ENCODE results near the gene KLHDC9. TPM values are rescaled to one million over a fixed set of nuclear protein-coding genes. Genes with fewer than 3 reads are reported as not detected.

Gene KLHDC9
- total RNA-seq, 2 experiments from 2014 or later = 0.38 to 0.53 TPM

DNA sequence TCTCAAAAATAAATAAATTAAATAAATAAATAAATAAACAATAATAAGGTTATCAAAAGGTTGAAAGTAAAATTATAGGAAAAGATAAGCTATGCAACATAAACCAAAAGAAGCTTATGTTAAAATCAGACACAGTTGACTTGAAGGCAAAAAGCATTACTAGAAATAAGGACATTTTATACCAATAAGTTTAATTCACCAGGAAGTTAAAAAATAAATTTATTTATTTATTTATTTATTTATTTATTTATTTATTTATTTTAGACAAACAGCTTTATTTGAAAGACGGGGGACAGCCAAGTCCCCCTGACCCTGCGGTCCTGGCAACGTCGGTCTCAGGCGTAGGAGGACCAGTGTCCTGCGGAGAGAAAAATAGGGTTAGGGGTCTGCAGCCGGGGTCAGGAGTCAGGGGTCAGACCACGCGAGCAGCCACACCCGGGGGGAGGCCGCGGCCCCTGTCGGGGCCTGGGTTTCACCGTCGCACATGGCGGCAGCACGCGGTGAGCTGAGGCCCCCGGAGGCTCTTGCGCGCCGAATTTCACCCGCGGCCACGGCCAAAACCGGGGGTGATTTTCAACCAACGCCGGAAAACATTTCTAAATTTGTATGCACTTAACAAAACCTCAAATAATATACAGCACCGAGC, 42.7 kb downstream of the KLHDC9 start:
- ChIA-PET POLR2A (interaction anchor here (1.0 kb wide), 1 partner anchor 24 kb away, joined by 3 read pairs; no protein-coding TSS in a partner anchor), CTCF (interaction anchor here (1.1 to 1.7 kb wide), 3 partner anchors 19 to 33 kb away, joined by 3 to 5 read pairs (median 4); partner anchors contain the start of gene PPOX)

DNA sequence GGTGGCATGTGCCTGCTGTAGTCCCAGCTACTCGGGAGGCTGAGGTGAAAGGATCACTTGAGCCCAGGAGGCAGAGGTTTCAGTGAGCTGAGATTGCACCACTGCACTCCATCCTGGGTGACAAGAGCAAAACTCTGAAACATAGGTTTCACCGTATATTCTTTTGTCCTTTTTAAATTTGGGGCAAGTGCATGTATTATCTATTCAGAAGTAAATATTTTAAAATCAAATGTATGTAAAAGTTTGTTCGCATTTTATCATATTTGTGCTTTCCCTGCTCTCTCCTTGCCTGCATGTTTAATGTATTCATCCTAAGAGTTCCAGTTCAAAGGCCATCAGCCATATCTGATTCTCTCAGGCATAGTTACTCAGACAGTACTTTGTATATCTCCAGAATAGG, 47.7 kb downstream of the KLHDC9 start:
- ChIA-PET CTCF (interaction anchor here (0.6 kb wide), 2 partner anchors 147 to 148 kb away, joined by 3 read pairs; no protein-coding TSS in a partner anchor), POLR2A (interaction anchor here (0.7 kb wide), 1 partner anchor 18 kb away, joined by 4 read pairs; no protein-coding TSS in a partner anchor)

Other genes starting within 250 kb of the KLHDC9 start
- 1 to 10 TPM; 1.9 to 2.1 TPM for gene CD244, start 235.5 kb upstream of the KLHDC9 start, total RNA-seq
- not detected for gene ITLN1, start 213.2 kb upstream of the KLHDC9 start, total RNA-seq
- not detected for gene ITLN2, start 143.6 kb upstream of the KLHDC9 start, total RNA-seq
- 10 to 100 TPM in 1 of 2 experiments, 1 to 10 TPM in 1; 8.6 to 11.5 TPM for gene F11R, start 77.2 kb upstream of the KLHDC9 start, total RNA-seq
- gene TSTD1, start 59.4 kb upstream of the KLHDC9 start, total RNA-seq = 10 to 100 TPM; 40.9 to 43.2 TPM
- 10 to 100 TPM; 58.4 to 63.8 TPM for gene USF1, start 52.4 kb upstream of the KLHDC9 start, total RNA-seq
- gene ARHGAP30, start 28.5 kb upstream of the KLHDC9 start, total RNA-seq = 100 to 1,000 TPM; 149 TPM
- gene NECTIN4, start 8.8 kb upstream of the KLHDC9 start, total RNA-seq = under 1 TPM in 1 of 2 experiments, not detected in 1; 0.08 TPM
- 100 to 1,000 TPM; 148 to 159 TPM for gene PFDN2, start 19.7 kb downstream of the KLHDC9 start, total RNA-seq
- gene NIT1, start 19.7 kb downstream of the KLHDC9 start, total RNA-seq = 10 to 100 TPM; 38.6 to 40.3 TPM
- 10 to 100 TPM; 42.4 to 42.7 TPM for gene DEDD, start 34.3 kb downstream of the KLHDC9 start, total RNA-seq
- gene UFC1, start 55.6 kb downstream of the KLHDC9 start, total RNA-seq = 10 to 100 TPM; 99.0 to 99.9 TPM
- 10 to 100 TPM; 23.4 to 25.3 TPM for gene USP21, start 61.1 kb downstream of the KLHDC9 start, total RNA-seq
- 10 to 100 TPM; 23.1 to 24.1 TPM for gene PPOX, start 68.1 kb downstream of the KLHDC9 start, total RNA-seq
- 10 to 100 TPM; 56.4 to 58.9 TPM for gene B4GALT3, start 79.1 kb downstream of the KLHDC9 start, total RNA-seq
- under 1 TPM; 0.27 to 0.69 TPM for gene ADAMTS4, start 100.7 kb downstream of the KLHDC9 start, total RNA-seq
- 10 to 100 TPM; 87.3 to 88.8 TPM for gene NDUFS2, start 104.0 kb downstream of the KLHDC9 start, total RNA-seq
- 1 to 10 TPM in 1 of 2 experiments, under 1 TPM in 1; 0.95 to 1.1 TPM for gene FCER1G, start 116.9 kb downstream of the KLHDC9 start, total RNA-seq
- gene APOA2, start 125.3 kb downstream of the KLHDC9 start, total RNA-seq = not detected
- 10 to 100 TPM; 23.7 to 25.1 TPM for gene TOMM40L, start 127.7 kb downstream of the KLHDC9 start, total RNA-seq
- not detected for gene NR1I3, start 139.8 kb downstream of the KLHDC9 start, total RNA-seq
- under 1 TPM in 1 of 2 experiments, not detected in 1; 0.13 TPM for gene PCP4L1, start 160.4 kb downstream of the KLHDC9 start, total RNA-seq
- gene MPZ, start 211.6 kb downstream of the KLHDC9 start, total RNA-seq = 1 to 10 TPM; 2.3 to 2.6 TPM
- gene SDHC, start 216.0 kb downstream of the KLHDC9 start, total RNA-seq = 100 to 1,000 TPM; 211 to 218 TPM

Measured in activated CD8-positive, alpha-beta memory T cell treated with anti-CD3 and anti-CD28 coated beads for 36 hours (primary cell).